ENCODE data around the gene PCYOX1L.

Gene PCYOX1L

GRCh38 chr5:149325894-149326293, 32.0 kb upstream of the PCYOX1L start:
- TF ChIP-seq RAD21 (IDR thresholded peaks at IDR 0.05; ENCODE audit: low read depth) (no peak), CEBPB (IDR thresholded peaks at IDR 0.05) (no peak), EGR1 (IDR thresholded peaks at IDR 0.05) (no peak), YY1 (IDR thresholded peaks at IDR 0.05; ENCODE audit: low read depth) (no peak), REST (IDR thresholded peaks at IDR 0.05; ENCODE audit: low read depth) (no peak), CREB1 (IDR thresholded peaks at IDR 0.05; ENCODE audit: low read depth) (no peak), EP300 (IDR thresholded peaks at IDR 0.05; ENCODE audit: borderline replicate concordance) (no peak), TCF12 (IDR thresholded peaks at IDR 0.05; ENCODE audit: low read depth) (no peak), MAX (IDR thresholded peaks at IDR 0.05) (no peak), TAF1 (IDR thresholded peaks at IDR 0.05; ENCODE audit: low read depth) (no peak), ZBTB7A (IDR thresholded peaks at IDR 0.05; ENCODE audit: low read depth) (no peak), FOXM1 (IDR thresholded peaks at IDR 0.05; ENCODE audit: borderline replicate concordance, low read depth) (no peak), TEAD4 (IDR thresholded peaks at IDR 0.05) (no peak), NFIC (IDR thresholded peaks at IDR 0.05) (no peak)
- TF ChIP-seq, protein P1, sequence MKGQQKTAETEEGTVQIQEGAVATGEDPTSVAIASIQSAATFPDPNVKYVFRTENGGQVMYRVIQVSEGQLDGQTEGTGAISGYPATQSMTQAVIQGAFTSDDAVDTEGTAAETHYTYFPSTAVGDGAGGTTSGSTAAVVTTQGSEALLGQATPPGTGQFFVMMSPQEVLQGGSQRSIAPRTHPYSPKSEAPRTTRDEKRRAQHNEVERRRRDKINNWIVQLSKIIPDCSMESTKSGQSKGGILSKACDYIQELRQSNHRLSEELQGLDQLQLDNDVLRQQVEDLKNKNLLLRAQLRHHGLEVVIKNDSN (IDR thresholded peaks at IDR 0.05) = no peak

DNA sequence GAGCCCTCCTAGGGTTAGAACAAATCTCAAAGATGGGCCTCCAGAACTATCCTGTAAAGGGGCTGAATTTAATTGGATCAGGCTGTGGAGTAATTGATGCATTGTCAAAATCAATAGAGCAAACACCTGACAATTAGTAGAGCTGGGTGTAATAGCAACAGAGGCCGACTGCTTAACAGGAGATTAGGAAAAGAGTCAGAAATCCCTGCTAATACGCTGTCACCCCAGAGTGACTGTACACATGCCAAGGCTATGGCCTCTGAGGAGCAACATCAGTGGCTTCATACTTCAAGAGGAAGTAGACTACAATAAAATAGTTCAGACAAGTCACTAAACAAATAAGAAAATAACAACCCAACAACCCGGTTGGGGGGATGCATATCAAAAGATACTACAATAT, 31.2 kb upstream of the PCYOX1L start:
- TF ChIP-seq NFIC (IDR thresholded peaks at IDR 0.05) (no peak), CREB1 (IDR thresholded peaks at IDR 0.05; ENCODE audit: low read depth) (no peak), FOXM1 (IDR thresholded peaks at IDR 0.05; ENCODE audit: borderline replicate concordance, low read depth) (no peak), REST (IDR thresholded peaks at IDR 0.05; ENCODE audit: low read depth) (no peak), YY1 (IDR thresholded peaks at IDR 0.05; ENCODE audit: low read depth) (no peak), ZBTB7A (IDR thresholded peaks at IDR 0.05; ENCODE audit: low read depth) (no peak), MAX (IDR thresholded peaks at IDR 0.05) (no peak), TEAD4 (IDR thresholded peaks at IDR 0.05) (no peak), EGR1 (IDR thresholded peaks at IDR 0.05) (no peak), TAF1 (IDR thresholded peaks at IDR 0.05; ENCODE audit: low read depth) (no peak), RAD21 (IDR thresholded peaks at IDR 0.05; ENCODE audit: low read depth) (no peak), CEBPB (IDR thresholded peaks at IDR 0.05) (no peak), EP300 (IDR thresholded peaks at IDR 0.05; ENCODE audit: borderline replicate concordance) (no peak), TCF12 (IDR thresholded peaks at IDR 0.05; ENCODE audit: low read depth) (no peak)
- TF ChIP-seq, protein P1 (IDR thresholded peaks at IDR 0.05) = no peak

DNA sequence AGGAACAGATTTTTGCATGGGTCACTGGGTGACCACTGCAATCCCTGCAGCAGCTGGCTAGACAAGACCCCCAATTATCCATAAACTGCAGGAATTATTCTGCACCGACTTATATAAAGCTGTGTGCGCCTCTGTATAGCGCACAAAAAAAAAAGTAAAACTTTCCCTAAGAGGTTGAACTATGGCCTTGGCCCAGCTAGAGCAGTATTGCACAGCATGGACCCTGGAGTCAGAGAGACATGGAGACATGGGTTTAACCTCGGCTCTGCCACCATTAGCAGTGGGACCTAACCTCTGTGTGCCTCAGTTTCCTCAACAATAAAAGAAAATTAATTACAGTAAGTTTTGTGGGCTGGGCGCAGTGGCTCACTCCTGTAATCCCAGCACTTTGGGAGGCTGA, 29.7 kb upstream of the PCYOX1L start:
- TF ChIP-seq CREB1 (IDR thresholded peaks at IDR 0.05; ENCODE audit: low read depth) (no peak), TAF1 (IDR thresholded peaks at IDR 0.05; ENCODE audit: low read depth) (no peak), EGR1 (IDR thresholded peaks at IDR 0.05) (no peak), YY1 (IDR thresholded peaks at IDR 0.05; ENCODE audit: low read depth) (no peak)

DNA sequence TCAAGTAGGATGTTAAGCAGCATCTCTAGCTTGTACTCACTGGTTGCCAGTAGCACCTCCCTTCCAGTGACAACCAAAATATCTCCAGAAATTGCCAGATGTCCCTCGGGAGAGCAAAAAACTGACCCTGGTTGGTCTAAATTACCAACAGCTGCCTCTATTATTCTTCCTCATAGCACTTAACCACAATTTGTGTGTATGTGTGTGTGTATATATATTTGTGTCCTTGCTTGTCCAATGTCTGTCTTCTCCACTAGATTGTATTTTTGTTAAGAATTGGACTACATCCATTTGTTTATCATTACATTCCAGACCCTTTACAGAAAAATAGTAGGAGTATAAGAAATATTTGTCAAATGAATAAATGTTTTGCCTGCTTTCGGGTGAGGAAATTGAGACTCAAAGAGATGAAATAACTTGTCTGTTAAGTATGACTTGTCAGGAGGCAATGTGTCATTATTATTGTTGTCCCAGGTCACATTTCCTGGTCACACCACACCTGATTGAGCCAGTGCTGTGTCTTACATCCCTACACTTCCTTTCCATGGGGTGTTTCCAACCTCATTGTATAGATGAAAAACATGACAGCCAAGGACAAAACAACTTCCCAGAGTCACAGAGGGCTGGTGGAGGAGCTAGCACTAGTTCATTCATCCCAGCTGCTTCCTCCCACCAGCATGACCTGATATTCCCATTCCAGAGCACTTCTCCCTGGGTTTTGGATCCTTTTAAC, 24.0 kb upstream of the PCYOX1L start:
- TF ChIP-seq TEAD4 (IDR thresholded peaks at IDR 0.05) (no peak), NFIC (IDR thresholded peaks at IDR 0.05) (no peak), EGR1 (IDR thresholded peaks at IDR 0.05) (no peak), RAD21 (IDR thresholded peaks at IDR 0.05; ENCODE audit: low read depth) (no peak), TCF12 (IDR thresholded peaks at IDR 0.05; ENCODE audit: low read depth) (no peak), YY1 (IDR thresholded peaks at IDR 0.05; ENCODE audit: low read depth) (no peak), ZBTB7A (IDR thresholded peaks at IDR 0.05; ENCODE audit: low read depth) (no peak), MAX (IDR thresholded peaks at IDR 0.05) (no peak), CREB1 (IDR thresholded peaks at IDR 0.05; ENCODE audit: low read depth) (no peak), FOXM1 (IDR thresholded peaks at IDR 0.05; ENCODE audit: borderline replicate concordance, low read depth) (no peak), CEBPB (IDR thresholded peaks at IDR 0.05) (no peak), EP300 (IDR thresholded peaks at IDR 0.05; ENCODE audit: borderline replicate concordance) (no peak), REST (IDR thresholded peaks at IDR 0.05; ENCODE audit: low read depth) (no peak), TAF1 (IDR thresholded peaks at IDR 0.05; ENCODE audit: low read depth) (no peak)
- TF ChIP-seq, protein P1 (IDR thresholded peaks at IDR 0.05) = no peak
